Lower leg skin (tissue), 4 donors: ENCODE data around the gene IFFO2. TPM values are rescaled to one million over a fixed set of nuclear protein-coding genes. Genes with fewer than 3 reads are reported as not detected.

Experiments
- DNase-seq, 2 donors: peaks; one replicate each; pipeline ENCODE4 v3.0.0-alpha.2; 2019; ENCODE audit warnings: low spot score in 2 of 2
- H3K4me3 ChIP-seq: fragments of 200-600 bp; sonication (generic); 2 replicates; pipeline ENCODE4 v1.5.1; 2017; ENCODE audit warnings: mild to moderate bottlenecking, low read depth; ENCODE audit not compliant: poor library complexity, severe bottlenecking
- POLR2A ChIP-seq, 2 donors: fragments of 450-650 bp; IDR thresholded peaks; one replicate each; pipeline ENCODE4 v1.6.1; 2016 to 2017; ENCODE audit warnings: antibody characterized with exemption in 2 of 2, mild to moderate bottlenecking in 1 of 2, moderate library complexity in 1 of 2
- WGBS, 2 donors: methylation state at CpG; one replicate each; pipeline ENCODE4 v1.1.5; 2018; 5-methylcytosine and 5-hydroxymethylcytosine counted together
- intact Hi-C: fragments of 100-400 bp; cut with DNase I; formaldehyde crosslinking; loops from one replicate; pipeline ENCODE4 v1.15.0; 2023; ENCODE audit warnings: low total_unique reads
- total RNA-seq, 4 donors: library from RNA; depleted of rRNA; stranded (reverse); fragments of >200 nt; gene quantifications; one replicate each; pipeline ENCODE4 v1.1.0, GENCODE V29; 2016
- TF ChIP-seq, protein P1 (sequence below), 3 donors: fragments of 450-650 bp; IDR thresholded peaks; one replicate each; pipeline ENCODE4 v1.5.1; 2016; ENCODE audit warnings: antibody characterized with exemption in 3 of 3, mild to moderate bottlenecking in 3 of 3, moderate library complexity in 2 of 3

IFFO2 gene
- total RNA-seq, 4 donors from 2014 or later, result 317 to 562 (median 451) TPM

DNA sequence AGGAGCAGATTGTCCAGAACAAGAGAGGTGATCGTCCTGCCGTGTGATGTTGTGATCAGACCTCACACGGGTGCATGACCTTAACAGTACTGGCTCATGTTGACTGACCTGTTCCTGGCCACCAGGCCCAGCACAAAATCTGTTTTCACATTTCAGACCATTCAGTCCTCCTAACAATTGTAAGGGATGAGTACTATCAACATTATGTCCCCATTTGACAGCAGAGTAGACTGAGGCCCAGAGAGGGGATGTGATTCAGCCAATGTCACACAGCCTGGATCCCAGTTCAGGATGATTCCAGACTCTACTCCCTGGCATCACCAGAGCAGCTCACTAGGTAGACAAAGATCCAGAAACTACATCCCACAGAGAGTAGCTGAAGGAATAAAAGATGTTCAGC, 89.6 kb downstream of the IFFO2 start:
- intact Hi-C loops, result no loop called here
- no peak overlapping the region for H3K4me3 ChIP-seq
- WGBS, 2 donors, result 90 to 96% methylated on average over 3 of the region's 3 CpGs
- TF ChIP-seq, protein P1, sequence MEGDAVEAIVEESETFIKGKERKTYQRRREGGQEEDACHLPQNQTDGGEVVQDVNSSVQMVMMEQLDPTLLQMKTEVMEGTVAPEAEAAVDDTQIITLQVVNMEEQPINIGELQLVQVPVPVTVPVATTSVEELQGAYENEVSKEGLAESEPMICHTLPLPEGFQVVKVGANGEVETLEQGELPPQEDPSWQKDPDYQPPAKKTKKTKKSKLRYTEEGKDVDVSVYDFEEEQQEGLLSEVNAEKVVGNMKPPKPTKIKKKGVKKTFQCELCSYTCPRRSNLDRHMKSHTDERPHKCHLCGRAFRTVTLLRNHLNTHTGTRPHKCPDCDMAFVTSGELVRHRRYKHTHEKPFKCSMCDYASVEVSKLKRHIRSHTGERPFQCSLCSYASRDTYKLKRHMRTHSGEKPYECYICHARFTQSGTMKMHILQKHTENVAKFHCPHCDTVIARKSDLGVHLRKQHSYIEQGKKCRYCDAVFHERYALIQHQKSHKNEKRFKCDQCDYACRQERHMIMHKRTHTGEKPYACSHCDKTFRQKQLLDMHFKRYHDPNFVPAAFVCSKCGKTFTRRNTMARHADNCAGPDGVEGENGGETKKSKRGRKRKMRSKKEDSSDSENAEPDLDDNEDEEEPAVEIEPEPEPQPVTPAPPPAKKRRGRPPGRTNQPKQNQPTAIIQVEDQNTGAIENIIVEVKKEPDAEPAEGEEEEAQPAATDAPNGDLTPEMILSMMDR (IDR thresholded peaks at IDR 0.05), result no peak
- TF ChIP-seq POLR2A (IDR thresholded peaks at IDR 0.05), result no peak
- DNase-seq, result no peak

- no peak for DNase-seq
- WGBS, 2 donors, result 72% methylated on average over 6 of the region's 6 CpGs
Measured at GRCh38 chr1:18866314-18866713, 90.2 kb downstream of the IFFO2 start.

GRCh38 chr1:18865176-18865575, 91.3 kb downstream of the IFFO2 start:
- intact Hi-C loops, result no loop called here
- TF ChIP-seq, protein P1 (IDR thresholded peaks at IDR 0.05), result no peak
- no peak for TF ChIP-seq POLR2A (IDR thresholded peaks at IDR 0.05)

More at GRCh38 chr1:18866314-18866713, 90.2 kb downstream of the IFFO2 start:
- H3K4me3 ChIP-seq, result no peak overlapping the region
- TF ChIP-seq, protein P1 (IDR thresholded peaks at IDR 0.05), result no peak
- no peak for TF ChIP-seq POLR2A (IDR thresholded peaks at IDR 0.05)
- intact Hi-C loops, result no loop called here

GRCh38 chr1:18861590-18861989, 94.9 kb downstream of the IFFO2 start:
- WGBS, 2 donors, result 82 to 84% methylated on average over 8 of the region's 8 CpGs

More at GRCh38 chr1:18865176-18865575, 91.3 kb downstream of the IFFO2 start:
- WGBS, 2 donors, result 77 to 85% methylated on average over 8 to 9 of the region's 9 CpGs
- no peak for DNase-seq
- H3K4me3 ChIP-seq, result no peak overlapping the region

DNA sequence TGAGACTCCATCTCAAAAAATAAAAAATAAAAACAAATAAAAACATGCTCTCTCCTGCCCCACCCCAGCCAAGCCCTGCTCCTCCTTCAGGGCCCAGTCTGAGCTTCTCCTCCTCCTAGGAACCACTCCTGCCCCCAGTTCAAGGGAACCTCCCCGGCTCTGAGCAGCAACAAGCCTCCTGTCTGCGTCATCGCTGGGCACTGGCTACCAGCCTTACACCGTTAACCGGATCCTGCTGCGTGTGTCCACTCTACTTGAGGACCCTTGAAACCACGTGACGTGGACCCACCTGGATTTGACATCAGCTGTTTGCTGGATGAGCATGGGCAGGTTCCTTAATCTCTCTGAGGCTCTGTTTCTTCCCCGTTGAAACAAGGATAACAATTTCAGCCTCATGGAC, 95.4 kb downstream of the IFFO2 start:
- no peak for DNase-seq
- intact Hi-C loops, result no loop called here
- no peak for TF ChIP-seq POLR2A (IDR thresholded peaks at IDR 0.05)
- TF ChIP-seq, protein P1 (IDR thresholded peaks at IDR 0.05), result no peak
- WGBS, 2 donors, result 75 to 77% methylated on average over 9 of the region's 9 CpGs
- no peak overlapping the region for H3K4me3 ChIP-seq

More at GRCh38 chr1:18861590-18861989, 94.9 kb downstream of the IFFO2 start:
- DNase-seq, result no peak
- TF ChIP-seq POLR2A (IDR thresholded peaks at IDR 0.05), result no peak
- TF ChIP-seq, protein P1 (IDR thresholded peaks at IDR 0.05), result no peak
- no peak overlapping the region for H3K4me3 ChIP-seq
- intact Hi-C loops, result no loop called here

- no peak for DNase-seq
- intact Hi-C loops, result no loop called here
- WGBS, 2 donors, result 67% methylated on average over 4 of the region's 4 CpGs
- no peak within 1 kb of the TSS for H3K4me3 ChIP-seq
- TF ChIP-seq POLR2A (IDR thresholded peaks at IDR 0.05), result no peak
- TF ChIP-seq, protein P1 (IDR thresholded peaks at IDR 0.05), result no peak
Measured at GRCh38 chr1:18859560-18859959, 96.9 kb downstream of the IFFO2 start, which contains the start of gene TAS1R2. TAS1R2 (minus strand) TSS chr1:18859660; CDS start chr1:18859660, 0 bp downstream.
